Calu3 (cell line): ENCODE measurements around the gene TTC9B. TPM values are rescaled to one million over a fixed set of nuclear protein-coding genes. Genes with fewer than 3 reads are reported as not detected.

Experiments used
- BruUV-seq: library from RNA; stranded (reverse); fragments of 400-500 nt; replicated peaks from 2 replicates; lab custom pipeline; 2021; lab: Mats Ljungman, UMichigan
- CTCF ChIA-PET: fragments of 300-600 bp; sonication (Branson Sonifier 250); formaldehyde crosslinking; loops from one replicate; lab custom pipeline; 2022; ENCODE audit warnings: antibody characterized with exemption; lab: Charles Lee
- DNase-seq: peaks from one replicate; pipeline ENCODE4 v3.0.0; 2022
- H3K27ac Mint-ChIP-seq: one replicate; pipeline ENCODE4 v1.8.0; 2022; ENCODE audit warnings: mixed read lengths; ENCODE audit not compliant: unreplicated experiment
- H3K27me3 Mint-ChIP-seq: one replicate; pipeline ENCODE4 v1.8.0; 2022; ENCODE audit warnings: mixed read lengths; ENCODE audit not compliant: unreplicated experiment
- H3K36me3 Mint-ChIP-seq: one replicate; pipeline ENCODE4 v1.8.0; 2022; ENCODE audit warnings: mild to moderate bottlenecking, moderate library complexity, mixed read lengths; ENCODE audit not compliant: insufficient read depth, unreplicated experiment
- H3K4me1 Mint-ChIP-seq: one replicate; pipeline ENCODE4 v1.8.0; 2022; ENCODE audit warnings: mild to moderate bottlenecking, low read depth, mixed read lengths; ENCODE audit not compliant: unreplicated experiment
- H3K4me3 Mint-ChIP-seq: one replicate; pipeline ENCODE4 v1.8.0; 2022; ENCODE audit warnings: mild to moderate bottlenecking, low read depth, moderate library complexity, mixed read lengths; ENCODE audit not compliant: unreplicated experiment
- H3K9me3 Mint-ChIP-seq: one replicate; pipeline ENCODE4 v1.8.0; 2022; ENCODE audit warnings: low read depth, mixed read lengths; ENCODE audit not compliant: unreplicated experiment
- intact Hi-C: fragments of 100-400 bp; cut with micrococcal nuclease; formaldehyde crosslinking; loops from one replicate; pipeline ENCODE4 v1.10.0; 2022; ENCODE audit not compliant: unreplicated experiment
- total RNA-seq: library from RNA; stranded (reverse); gene quantifications from 2 replicates; pipeline ENCODE4 v1.2.3, GENCODE V29; 2022
- TF ChIP-seq, protein P1 (sequence below): fragments of 200-600 bp; IDR thresholded peaks from one replicate; pipeline ENCODE4 v1.8.0; 2022; ENCODE audit warnings: antibody characterized with exemption; ENCODE audit not compliant: unreplicated experiment

The TTC9B gene
- total RNA-seq, 1 experiment from 2014 or later = not detected

DNA sequence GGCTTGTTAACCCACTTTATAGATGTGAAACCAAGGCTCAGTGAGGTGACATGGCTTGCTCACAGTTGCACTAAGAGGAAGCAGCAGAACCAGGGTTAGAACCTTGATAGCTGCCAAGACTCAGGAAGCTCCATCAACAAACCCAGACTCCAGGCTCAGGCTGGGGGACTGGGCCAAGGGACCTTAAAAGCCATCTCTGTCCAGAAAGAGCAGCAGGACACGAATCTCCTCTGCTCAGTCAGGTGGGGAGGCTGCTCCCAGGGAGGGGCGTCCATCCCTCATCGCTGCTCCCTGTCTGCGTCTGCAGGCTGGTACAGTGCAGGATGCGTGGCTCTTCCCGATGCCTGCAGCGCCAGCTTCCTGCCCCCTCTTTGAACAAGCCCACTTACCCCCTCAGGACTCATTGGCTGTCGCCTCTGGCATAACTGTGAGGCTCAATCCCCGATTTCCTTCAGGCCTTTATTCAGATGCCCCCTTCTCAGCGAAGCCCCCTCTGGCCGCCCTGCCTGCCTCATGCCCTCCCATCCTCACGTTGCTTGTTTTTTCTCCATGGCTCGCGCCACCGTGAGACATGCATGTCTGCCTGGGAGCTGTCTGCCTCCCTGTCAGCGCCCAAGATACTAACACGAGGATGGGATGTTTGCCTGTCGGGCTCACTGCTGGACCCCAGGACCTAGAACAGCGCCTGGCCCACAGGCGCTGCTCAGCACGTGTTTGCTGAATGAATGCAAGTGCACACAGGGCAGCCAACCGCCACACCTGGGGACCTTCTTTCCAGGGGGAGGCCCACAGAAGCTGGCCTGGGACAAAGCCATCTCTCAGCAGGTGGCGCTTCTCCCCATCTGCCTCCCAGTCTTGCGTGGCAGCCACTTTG lies 45.5 kb upstream of the TTC9B start:
- no peaks in the 10 kb centered on the region for H3K27me3 Mint-ChIP-seq
- intact Hi-C loops = no loop called here
- TF ChIP-seq, protein P1, sequence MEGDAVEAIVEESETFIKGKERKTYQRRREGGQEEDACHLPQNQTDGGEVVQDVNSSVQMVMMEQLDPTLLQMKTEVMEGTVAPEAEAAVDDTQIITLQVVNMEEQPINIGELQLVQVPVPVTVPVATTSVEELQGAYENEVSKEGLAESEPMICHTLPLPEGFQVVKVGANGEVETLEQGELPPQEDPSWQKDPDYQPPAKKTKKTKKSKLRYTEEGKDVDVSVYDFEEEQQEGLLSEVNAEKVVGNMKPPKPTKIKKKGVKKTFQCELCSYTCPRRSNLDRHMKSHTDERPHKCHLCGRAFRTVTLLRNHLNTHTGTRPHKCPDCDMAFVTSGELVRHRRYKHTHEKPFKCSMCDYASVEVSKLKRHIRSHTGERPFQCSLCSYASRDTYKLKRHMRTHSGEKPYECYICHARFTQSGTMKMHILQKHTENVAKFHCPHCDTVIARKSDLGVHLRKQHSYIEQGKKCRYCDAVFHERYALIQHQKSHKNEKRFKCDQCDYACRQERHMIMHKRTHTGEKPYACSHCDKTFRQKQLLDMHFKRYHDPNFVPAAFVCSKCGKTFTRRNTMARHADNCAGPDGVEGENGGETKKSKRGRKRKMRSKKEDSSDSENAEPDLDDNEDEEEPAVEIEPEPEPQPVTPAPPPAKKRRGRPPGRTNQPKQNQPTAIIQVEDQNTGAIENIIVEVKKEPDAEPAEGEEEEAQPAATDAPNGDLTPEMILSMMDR = no peak

GRCh38 chr19:40262422-40262821 lies 44.2 kb upstream of the TTC9B start:
- intact Hi-C loops = no loop called here
- DNase-seq = no peak
- no peaks in the 10 kb centered on the region for H3K9me3 Mint-ChIP-seq
- H3K4me1 Mint-ChIP-seq = peaks cover 5% of the 10 kb centered on the region
- H3K4me3 Mint-ChIP-seq = no peak overlapping the region
- TF ChIP-seq, protein P1 = no peak
- H3K36me3 Mint-ChIP-seq = peaks cover 48% of the 10 kb centered on the region
- H3K27ac Mint-ChIP-seq = no peak overlapping the region
- BruUV-seq = no TSS peak
- H3K27me3 Mint-ChIP-seq = no peaks in the 10 kb centered on the region
- CTCF ChIA-PET = no interaction called here

More for the DNA sequence above, 45.5 kb upstream of the TTC9B start:
- H3K27ac Mint-ChIP-seq = no peak overlapping the region
- H3K4me3 Mint-ChIP-seq = no peak overlapping the region
- no peaks in the 10 kb centered on the region for H3K4me1 Mint-ChIP-seq
- BruUV-seq = no TSS peak
- CTCF ChIA-PET = no interaction called here
- DNase-seq = no peak
- no peaks in the 10 kb centered on the region for H3K9me3 Mint-ChIP-seq
- peaks cover 46% of the 10 kb centered on the region for H3K36me3 Mint-ChIP-seq

- no peak for DNase-seq
- Mint-ChIP-seq H3K4me1 (peaks cover 13% of the 10 kb centered on the region), H3K9me3 (no peaks in the 10 kb centered on the region), H3K36me3 (peaks cover 43% of the 10 kb centered on the region), H3K27ac (no peak overlapping the region), H3K4me3 (no peak overlapping the region), H3K27me3 (no peaks in the 10 kb centered on the region)
- intact Hi-C loops = no loop called here
- CTCF ChIA-PET = interaction anchor here (0.7 kb wide), 1 partner anchor 22 kb away, joined by 3 read pairs; no protein-coding TSS in a partner anchor
- TF ChIP-seq, protein P1 = no peak
- BruUV-seq = no TSS peak
Measured at GRCh38 chr19:40261631-40262030, 43.4 kb upstream of the TTC9B start.

DNA sequence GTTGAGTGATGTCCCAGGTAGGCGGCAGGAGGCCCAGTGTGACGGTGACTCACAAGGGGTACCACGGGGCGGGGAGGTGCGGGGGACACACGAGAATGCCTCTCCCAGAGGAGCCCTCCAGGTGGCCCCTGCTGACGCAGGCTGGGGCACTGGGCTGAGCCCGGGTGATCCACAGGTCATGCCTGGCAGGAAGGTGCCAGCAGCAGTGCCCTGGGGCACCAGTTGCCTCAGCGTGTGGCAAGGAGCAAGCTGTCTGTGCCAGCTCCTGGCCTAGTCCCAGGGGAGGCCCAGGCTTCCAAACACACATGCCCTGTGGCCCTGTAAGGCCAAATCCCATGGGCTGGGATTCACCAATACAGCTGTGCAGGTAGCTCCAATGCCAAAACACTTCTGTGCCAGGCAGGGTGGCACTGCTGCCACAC lies 38.9 kb upstream of the TTC9B start:
- Mint-ChIP-seq H3K27me3 (no peaks in the 10 kb centered on the region), H3K27ac (peak overlapping the region; percentile 69), H3K4me1 (peaks cover 28% of the 10 kb centered on the region), H3K9me3 (no peaks in the 10 kb centered on the region), H3K4me3 (peak overlapping the region; percentile 22), H3K36me3 (peaks cover 36% of the 10 kb centered on the region)
- intact Hi-C loops = no loop called here
- no TSS peak for BruUV-seq
- CTCF ChIA-PET = interaction anchor here (0.8 kb wide), 1 partner anchor 40 kb away, joined by 4 read pairs; no protein-coding TSS in a partner anchor
- TF ChIP-seq, protein P1 = no peak
- DNase-seq = peak; percentile 83
